Neural cell (in vitro differentiated cells): ENCODE results near the gene NFXL1. TPM values are rescaled to one million over a fixed set of nuclear protein-coding genes. Genes with fewer than 3 reads are reported as not detected.

Experiments
- H2AFZ ChIP-seq: fragments of 200-600, 300-800 bp; sonication (generic), shearing (Covaris generic); 2 replicates; pipeline ENCODE4 v1.6.0; 2014; ENCODE audit warnings: low read depth, mild to moderate bottlenecking, antibody characterized with exemption, low read length, moderate library complexity
- H3F3A ChIP-seq: fragments of 200-600 bp; shearing (Covaris generic); 2 replicates; pipeline ENCODE4 v1.6.1; 2016; ENCODE audit warnings: mild to moderate bottlenecking, moderate library complexity, mixed read lengths, antibody characterized with exemption, low read length; ENCODE audit not compliant: insufficient read depth, poor library complexity, severe bottlenecking
- H3K27ac ChIP-seq: fragments of 200-600, 300-800 bp; sonication (generic), shearing (Covaris generic); 2 replicates; pipeline ENCODE4 v1.5.1; 2014; ENCODE audit warnings: mild to moderate bottlenecking, low read length, moderate library complexity
- H3K27me3 ChIP-seq: fragments of 300-800, 200-600 bp; sonication (generic), shearing (Covaris generic); 2 replicates; pipeline ENCODE4 v1.6.0; 2014; ENCODE audit warnings: mild to moderate bottlenecking, low read depth, low read length, moderate library complexity; ENCODE audit not compliant: insufficient read depth
- H3K36me3 ChIP-seq: fragments of 300-800, 200-600 bp; sonication (generic), shearing (Covaris generic); 2 replicates; pipeline ENCODE4 v1.5.1; 2014; ENCODE audit warnings: mild to moderate bottlenecking, antibody characterized with exemption, low read length, moderate library complexity; ENCODE audit not compliant: insufficient read depth
- H3K4me2 ChIP-seq: fragments of 300-800, 200-600 bp; sonication (generic), shearing (Covaris generic); 2 replicates; pipeline ENCODE4 v1.6.0; 2014; ENCODE audit warnings: mild to moderate bottlenecking, low read length
- H3K4me3 ChIP-seq: fragments of 300-800, 200-600 bp; sonication (generic), shearing (Covaris generic); 2 replicates; pipeline ENCODE4 v1.5.1; 2014; ENCODE audit warnings: mild to moderate bottlenecking, low read length, moderate library complexity
- H3K79me2 ChIP-seq: fragments of 200-600 bp; shearing (Covaris generic); replicated peaks from 2 replicates; pipeline ENCODE4 v1.6.0; 2014; ENCODE audit warnings: mild to moderate bottlenecking, low read length, moderate library complexity; ENCODE audit not compliant: insufficient read depth
- H3K9ac ChIP-seq: fragments of 300-800, 200-600 bp; sonication (generic), shearing (Covaris generic); 2 replicates; pipeline ENCODE4 v1.6.1; 2016; ENCODE audit warnings: mild to moderate bottlenecking, low read length, mixed read lengths
- H3K9me2 ChIP-seq: fragments of 200-600 bp; shearing (Covaris generic); 2 replicates; pipeline ENCODE4 v1.6.1; 2016; ENCODE audit warnings: mild to moderate bottlenecking, low read length, mixed read lengths; ENCODE audit not compliant: insufficient read depth
- H3K9me3 ChIP-seq: fragments of 200-600, 300-800 bp; sonication (generic), shearing (Covaris generic); 2 replicates; pipeline ENCODE4 v1.6.1; 2016; ENCODE audit warnings: mild to moderate bottlenecking, mixed run types, low read length, moderate library complexity, mixed read lengths
- H4K20me1 ChIP-seq: fragments of 200-600 bp; shearing (Covaris generic); 2 replicates; pipeline ENCODE4 v1.6.1; 2016; ENCODE audit warnings: mild to moderate bottlenecking, mixed run types; ENCODE audit not compliant: insufficient read depth
- EP300 ChIP-seq: fragments of 450-650 bp; conservative IDR thresholded peaks from 2 replicates; pipeline ENCODE4 v1.6.1; 2014; ENCODE audit warnings: antibody characterized with exemption, mild to moderate bottlenecking, moderate library complexity; ENCODE audit not compliant: poor library complexity, severe bottlenecking
- EZH2 ChIP-seq: fragments of 200-600, 300-800 bp; shearing (Covaris generic), sonication (generic); IDR thresholded peaks from 2 replicates; pipeline ENCODE4 v1.6.1; 2014; ENCODE audit warnings: antibody characterized with exemption, low read length, borderline replicate concordance, mild to moderate bottlenecking; ENCODE audit not compliant: insufficient read depth, poor library complexity, severe bottlenecking
- MXI1 ChIP-seq: fragments of 450-650 bp; conservative IDR thresholded peaks from 2 replicates; pipeline ENCODE4 v1.6.1; 2014; ENCODE audit warnings: antibody characterized with exemption, mild to moderate bottlenecking; ENCODE audit not compliant: poor library complexity, severe bottlenecking
- POLR2AphosphoS5 ChIP-seq: IDR thresholded peaks from 2 replicates; pipeline ENCODE4 v1.6.1; 2012
- RAD21 ChIP-seq: fragments of 450-650 bp; conservative IDR thresholded peaks from 2 replicates; pipeline ENCODE4 v1.6.1; 2014; ENCODE audit warnings: antibody characterized with exemption, mild to moderate bottlenecking, moderate library complexity
- SMC3 ChIP-seq: fragments of 450-650 bp; conservative IDR thresholded peaks from 2 replicates; pipeline ENCODE4 v1.6.1; 2014; ENCODE audit warnings: antibody characterized with exemption, mild to moderate bottlenecking, moderate library complexity; ENCODE audit not compliant: poor library complexity
- TAF1 ChIP-seq: IDR thresholded peaks from 2 replicates; pipeline ENCODE4 v1.6.1; 2012; ENCODE audit warnings: low read depth
- polyA plus RNA-seq: library from polyadenylated mRNA; depleted of rRNA; stranded (reverse); fragments of >200 nt; gene quantifications from 2 replicates; pipeline ENCODE4 v1.2.3, GENCODE V29; 2014
- TF ChIP-seq, protein P1 (sequence below): fragments of 450-650 bp; IDR thresholded peaks from 2 replicates; pipeline ENCODE4 v1.5.1; 2014; ENCODE audit warnings: antibody characterized with exemption, mild to moderate bottlenecking, moderate library complexity; ENCODE audit not compliant: poor library complexity, severe bottlenecking
- TF ChIP-seq, protein P2 (sequence below): IDR thresholded peaks from 2 replicates; pipeline ENCODE4 v1.6.1; 2012; ENCODE audit warnings: borderline replicate concordance

Gene NFXL1
- polyA plus RNA-seq, 1 donor from 2014 or later, result 15.8 TPM

DNA sequence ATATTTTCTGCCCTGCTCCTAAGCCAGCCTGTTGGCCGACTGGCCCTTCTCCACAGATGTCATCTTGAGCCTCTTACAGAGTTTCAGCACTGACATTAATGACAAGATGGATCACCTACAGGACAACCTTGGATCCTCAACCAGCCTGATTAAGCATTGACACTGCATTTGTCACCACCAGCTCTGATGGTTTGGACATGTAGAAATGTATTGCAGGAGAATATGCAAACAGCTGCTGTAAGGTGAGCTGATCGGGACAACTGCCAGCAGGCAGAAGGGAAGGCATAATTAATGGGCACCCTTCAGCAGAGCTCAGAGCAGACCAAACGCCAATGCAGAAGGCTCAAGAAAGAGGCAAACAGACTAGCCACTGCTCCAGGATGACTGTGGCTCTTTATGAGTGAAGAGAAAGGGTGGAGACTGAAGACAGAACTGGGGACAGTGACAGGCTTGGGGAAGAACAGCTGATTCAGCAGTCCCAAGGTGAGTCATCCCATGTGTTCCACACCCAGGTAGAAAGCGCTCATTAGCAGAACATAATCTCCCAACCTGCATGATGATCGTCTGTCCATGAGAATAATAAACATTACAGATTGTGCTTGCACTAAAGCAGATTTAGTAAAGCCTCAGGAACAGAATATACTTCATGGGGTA lies 83.2 kb downstream of the NFXL1 start:
- H3K4me3 ChIP-seq, result no peak overlapping the region
- H3K27me3 ChIP-seq, result peaks cover 14% of the 10 kb centered on the region
- no peaks in the 10 kb centered on the region for H3F3A ChIP-seq
- no peaks in the 10 kb centered on the region for H4K20me1 ChIP-seq
- H3K4me2 ChIP-seq, result no peak overlapping the region
- no peak overlapping the region for H3K27ac ChIP-seq
- H2AFZ ChIP-seq, result no peak overlapping the region
- TF ChIP-seq RAD21, result no peak
- TF ChIP-seq TAF1, result no peak
- TF ChIP-seq, protein P1, sequence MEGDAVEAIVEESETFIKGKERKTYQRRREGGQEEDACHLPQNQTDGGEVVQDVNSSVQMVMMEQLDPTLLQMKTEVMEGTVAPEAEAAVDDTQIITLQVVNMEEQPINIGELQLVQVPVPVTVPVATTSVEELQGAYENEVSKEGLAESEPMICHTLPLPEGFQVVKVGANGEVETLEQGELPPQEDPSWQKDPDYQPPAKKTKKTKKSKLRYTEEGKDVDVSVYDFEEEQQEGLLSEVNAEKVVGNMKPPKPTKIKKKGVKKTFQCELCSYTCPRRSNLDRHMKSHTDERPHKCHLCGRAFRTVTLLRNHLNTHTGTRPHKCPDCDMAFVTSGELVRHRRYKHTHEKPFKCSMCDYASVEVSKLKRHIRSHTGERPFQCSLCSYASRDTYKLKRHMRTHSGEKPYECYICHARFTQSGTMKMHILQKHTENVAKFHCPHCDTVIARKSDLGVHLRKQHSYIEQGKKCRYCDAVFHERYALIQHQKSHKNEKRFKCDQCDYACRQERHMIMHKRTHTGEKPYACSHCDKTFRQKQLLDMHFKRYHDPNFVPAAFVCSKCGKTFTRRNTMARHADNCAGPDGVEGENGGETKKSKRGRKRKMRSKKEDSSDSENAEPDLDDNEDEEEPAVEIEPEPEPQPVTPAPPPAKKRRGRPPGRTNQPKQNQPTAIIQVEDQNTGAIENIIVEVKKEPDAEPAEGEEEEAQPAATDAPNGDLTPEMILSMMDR, result no peak
- no peak for TF ChIP-seq POLR2AphosphoS5
- no peak for TF ChIP-seq EZH2
- no peak for TF ChIP-seq SMC3
- TF ChIP-seq EP300, result no peak
- no peak for TF ChIP-seq MXI1
- TF ChIP-seq, protein P2, sequence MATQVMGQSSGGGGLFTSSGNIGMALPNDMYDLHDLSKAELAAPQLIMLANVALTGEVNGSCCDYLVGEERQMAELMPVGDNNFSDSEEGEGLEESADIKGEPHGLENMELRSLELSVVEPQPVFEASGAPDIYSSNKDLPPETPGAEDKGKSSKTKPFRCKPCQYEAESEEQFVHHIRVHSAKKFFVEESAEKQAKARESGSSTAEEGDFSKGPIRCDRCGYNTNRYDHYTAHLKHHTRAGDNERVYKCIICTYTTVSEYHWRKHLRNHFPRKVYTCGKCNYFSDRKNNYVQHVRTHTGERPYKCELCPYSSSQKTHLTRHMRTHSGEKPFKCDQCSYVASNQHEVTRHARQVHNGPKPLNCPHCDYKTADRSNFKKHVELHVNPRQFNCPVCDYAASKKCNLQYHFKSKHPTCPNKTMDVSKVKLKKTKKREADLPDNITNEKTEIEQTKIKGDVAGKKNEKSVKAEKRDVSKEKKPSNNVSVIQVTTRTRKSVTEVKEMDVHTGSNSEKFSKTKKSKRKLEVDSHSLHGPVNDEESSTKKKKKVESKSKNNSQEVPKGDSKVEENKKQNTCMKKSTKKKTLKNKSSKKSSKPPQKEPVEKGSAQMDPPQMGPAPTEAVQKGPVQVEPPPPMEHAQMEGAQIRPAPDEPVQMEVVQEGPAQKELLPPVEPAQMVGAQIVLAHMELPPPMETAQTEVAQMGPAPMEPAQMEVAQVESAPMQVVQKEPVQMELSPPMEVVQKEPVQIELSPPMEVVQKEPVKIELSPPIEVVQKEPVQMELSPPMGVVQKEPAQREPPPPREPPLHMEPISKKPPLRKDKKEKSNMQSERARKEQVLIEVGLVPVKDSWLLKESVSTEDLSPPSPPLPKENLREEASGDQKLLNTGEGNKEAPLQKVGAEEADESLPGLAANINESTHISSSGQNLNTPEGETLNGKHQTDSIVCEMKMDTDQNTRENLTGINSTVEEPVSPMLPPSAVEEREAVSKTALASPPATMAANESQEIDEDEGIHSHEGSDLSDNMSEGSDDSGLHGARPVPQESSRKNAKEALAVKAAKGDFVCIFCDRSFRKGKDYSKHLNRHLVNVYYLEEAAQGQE, result no peak
- no peaks in the 10 kb centered on the region for H3K9me2 ChIP-seq
- no peaks in the 10 kb centered on the region for H3K36me3 ChIP-seq
- no peak overlapping the region for H3K9ac ChIP-seq
- H3K79me2 ChIP-seq, result no peaks in the 10 kb centered on the region
- H3K9me3 ChIP-seq, result no peaks in the 10 kb centered on the region

DNA sequence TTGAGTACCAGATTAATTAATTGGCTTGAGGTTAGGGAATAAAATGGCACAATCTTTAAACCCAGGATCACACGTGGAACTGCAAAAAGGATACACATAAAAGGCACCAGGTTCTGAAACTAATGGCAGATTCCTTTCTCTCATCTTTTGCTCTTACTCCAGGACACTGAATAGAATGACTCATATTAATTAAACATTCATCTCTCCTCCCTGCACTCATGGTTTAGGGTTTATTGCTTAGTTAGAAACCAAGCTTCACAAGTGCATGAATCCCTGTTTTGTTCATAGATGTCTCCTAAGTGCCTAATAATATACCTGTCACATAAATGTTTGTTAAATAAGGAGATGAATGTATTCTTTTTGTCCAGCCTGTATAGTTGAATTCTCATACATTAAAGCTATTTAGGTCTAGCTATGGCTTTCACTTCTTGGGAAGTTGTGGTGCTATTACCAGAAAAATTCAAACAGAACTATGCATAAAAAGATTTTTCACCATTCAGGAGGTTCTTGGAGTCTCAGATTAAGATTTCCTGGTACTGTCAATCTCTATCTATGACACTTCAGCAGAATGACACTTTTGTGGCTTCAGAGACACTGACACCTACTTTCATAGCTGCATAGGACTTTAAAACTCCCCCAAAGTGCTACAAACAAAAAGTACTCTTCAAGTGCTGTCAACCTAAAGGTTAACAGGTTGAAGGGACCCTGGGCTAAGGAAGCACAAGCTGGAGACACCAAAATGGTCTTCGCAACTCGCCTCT lies 83.9 kb downstream of the NFXL1 start:
- Histone ChIP-seq H3K9ac (no peak overlapping the region), H3K4me2 (no peak overlapping the region), H3K27ac (no peak overlapping the region), H3K4me3 (no peak overlapping the region), H3F3A (no peaks in the 10 kb centered on the region), H2AFZ (no peak overlapping the region), H3K79me2 (no peaks in the 10 kb centered on the region), H3K9me2 (no peaks in the 10 kb centered on the region), H3K36me3 (no peaks in the 10 kb centered on the region), H3K9me3 (no peaks in the 10 kb centered on the region), H4K20me1 (no peaks in the 10 kb centered on the region), H3K27me3 (peaks cover 7% of the 10 kb centered on the region)
- TF ChIP-seq, protein P1, result no peak
- no peak for TF ChIP-seq SMC3
- TF ChIP-seq MXI1, result no peak
- TF ChIP-seq POLR2AphosphoS5, result no peak
- no peak for TF ChIP-seq EP300
